ENCODE data around the gene LHX5. TPM values are rescaled to one million over a fixed set of nuclear protein-coding genes. Genes with fewer than 3 reads are reported as not detected.

LHX5 gene
- total RNA-seq, 4 donors from 2014 or later = not detected

GRCh38 chr12:113449299-113449698 lies 22.4 kb downstream of the LHX5 start:
- no peak for ATAC-seq (ENCODE audit: low FRiP score)
- no peak for DNase-seq (ENCODE audit: low spot score)
- TF ChIP-seq CTCF (IDR thresholded peaks at IDR 0.05) = no peak

- ATAC-seq (ENCODE audit: low FRiP score) (no peak), DNase-seq (ENCODE audit: low spot score) (no peak)
- no peak for TF ChIP-seq CTCF (IDR thresholded peaks at IDR 0.05)
Measured at GRCh38 chr12:113448873-113449272, 22.8 kb downstream of the LHX5 start.

- TF ChIP-seq CTCF (IDR thresholded peaks at IDR 0.05) = no peak
- DNase-seq (ENCODE audit: low spot score) = no peak
- no peak for ATAC-seq (ENCODE audit: low FRiP score)
Measured at GRCh38 chr12:113445544-113446171, 26.0 kb downstream of the LHX5 start.

GRCh38 chr12:113443030-113443539 lies 28.6 kb downstream of the LHX5 start:
- no peak for TF ChIP-seq CTCF (IDR thresholded peaks at IDR 0.05)
- DNase-seq (ENCODE audit: low spot score) (no peak), ATAC-seq (ENCODE audit: low FRiP score) (no peak)

GRCh38 chr12:113440947-113441782 lies 30.5 kb downstream of the LHX5 start:
- TF ChIP-seq CTCF (IDR thresholded peaks at IDR 0.05) = no peak
- ATAC-seq (ENCODE audit: low FRiP score) = no peak
- DNase-seq (ENCODE audit: low spot score) = no peak

GRCh38 chr12:113440336-113440735 lies 31.3 kb downstream of the LHX5 start:
- no peak for TF ChIP-seq CTCF (IDR thresholded peaks at IDR 0.05)
- ATAC-seq (ENCODE audit: low FRiP score) (no peak), DNase-seq (ENCODE audit: low spot score) (no peak)
